Measurements from ENCODE around the gene PTPRN2. TPM values are rescaled to one million over a fixed set of nuclear protein-coding genes. Genes with fewer than 3 reads are reported as not detected.

Gene PTPRN2
- total and polyA plus RNA-seq, 8 donors = 12.2 to 49.2 (median 31.8) TPM

GRCh38 chr7:157671358-157672255, 916.0 kb downstream of the PTPRN2 start:
- H3K36me3 ChIP-seq = no peaks in the 10 kb centered on the region
- H3K9me3 ChIP-seq = no peaks in the 10 kb centered on the region
- H3K4me3 ChIP-seq = no peak overlapping the region
- intact Hi-C loops (cut with DNase I) = no loop called here
- no peak for TF ChIP-seq CTCF (IDR thresholded peaks at IDR 0.05)
- H3K27ac ChIP-seq = no peak overlapping the region
- ATAC-seq (no peak), FAIRE-seq (no peak), DNase-seq (peak in 1 of 6 donors; percentile 12)
- 90 to 91% methylated on average over 38 to 39 of the region's 39 CpGs for WGBS, 2 donors
- H3K4me1 ChIP-seq = no peaks in the 10 kb centered on the region
- no peaks in the 10 kb centered on the region for H3K27me3 ChIP-seq

GRCh38 chr7:157670490-157671357, 916.9 kb downstream of the PTPRN2 start:
- no peak for TF ChIP-seq CTCF (IDR thresholded peaks at IDR 0.05)
- H3K4me1 ChIP-seq = no peaks in the 10 kb centered on the region
- DNase-seq (peak in 1 of 6 donors; percentile 10), FAIRE-seq (no peak), ATAC-seq (no peak)
- no peaks in the 10 kb centered on the region for H3K36me3 ChIP-seq
- H3K27ac ChIP-seq = no peak overlapping the region
- intact Hi-C loops (cut with DNase I) = no loop called here
- no peaks in the 10 kb centered on the region for H3K27me3 ChIP-seq
- no peak overlapping the region for H3K4me3 ChIP-seq
- WGBS, 2 donors = 81 to 82% methylated on average over 22 of the region's 22 CpGs
- H3K9me3 ChIP-seq = no peaks in the 10 kb centered on the region

- no peak for ATAC-seq
- H3K4me1 ChIP-seq = no peaks in the 10 kb centered on the region
- FAIRE-seq = no peak
- no peaks in the 10 kb centered on the region for H3K36me3 ChIP-seq
- no peaks in the 10 kb centered on the region for H3K27me3 ChIP-seq
- no peak for TF ChIP-seq CTCF (IDR thresholded peaks at IDR 0.05)
- H3K4me3 ChIP-seq = no peak overlapping the region
- DNase-seq = peak in 1 of 6 donors; percentile 47
- 74 to 76% methylated on average over 33 of the region's 33 CpGs for WGBS, 2 donors
- no peaks in the 10 kb centered on the region for H3K9me3 ChIP-seq
- H3K27ac ChIP-seq = no peak overlapping the region
- intact Hi-C loops (cut with DNase I) = no loop called here
Measured at GRCh38 chr7:157669768-157670351, 917.8 kb downstream of the PTPRN2 start.

- Histone ChIP-seq H3K36me3 (no peaks in the 10 kb centered on the region), H3K27me3 (no peaks in the 10 kb centered on the region), H3K27ac (no peak overlapping the region), H3K9me3 (no peaks in the 10 kb centered on the region), H3K4me3 (no peak overlapping the region), H3K4me1 (no peaks in the 10 kb centered on the region)
- ATAC-seq = no peak
- WGBS, 2 donors = 88% methylated on average over 33 of the region's 33 CpGs
- no peak for FAIRE-seq
- DNase-seq = no peak
- no peak for TF ChIP-seq CTCF (IDR thresholded peaks at IDR 0.05)
- intact Hi-C loops (cut with DNase I) = no loop called here
Measured at GRCh38 chr7:157668884-157669767, 918.5 kb downstream of the PTPRN2 start.
